C1 segment of cervical spinal cord (tissue), 14 donors: Measurements from ENCODE around the gene CSNK2A1.
"Not testable (repeated sequence)": the region's sequence is repeated elsewhere in the genome, so short reads cannot be mapped to it uniquely, and the experiment has no call there.

ENCODE experiments used
- DNase-seq, 14 donors: peaks; one replicate each; lab custom pipeline; 2025; lab: John Stamatoyannopoulos, UW

Gene CSNK2A1

GRCh38 chr20:535958-536357 lies 7.6 kb downstream of the CSNK2A1 start:
- DNase-seq: no peak

DNA sequence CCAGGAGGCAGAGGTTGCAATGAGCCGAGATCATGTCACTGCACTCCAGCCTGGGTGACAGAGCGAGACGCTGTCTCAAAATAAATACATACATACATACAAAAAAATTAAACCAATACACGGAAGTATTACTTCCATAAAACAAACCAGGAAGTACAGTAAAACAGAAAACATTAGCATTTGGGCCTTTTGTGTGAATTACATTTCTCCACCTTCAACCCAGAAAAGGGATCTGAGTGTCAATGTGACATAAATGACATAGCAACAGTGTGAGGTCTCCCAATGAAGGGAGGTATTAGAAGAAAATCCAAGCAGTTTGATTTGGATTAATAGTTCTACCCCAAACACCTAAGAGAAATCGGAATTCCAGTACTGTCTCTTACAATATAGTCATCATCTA lies 10.1 kb downstream of the CSNK2A1 start:
- DNase-seq: no peak

GRCh38 chr20:532530-532929 lies 11.1 kb downstream of the CSNK2A1 start:
- DNase-seq: no peak

DNA sequence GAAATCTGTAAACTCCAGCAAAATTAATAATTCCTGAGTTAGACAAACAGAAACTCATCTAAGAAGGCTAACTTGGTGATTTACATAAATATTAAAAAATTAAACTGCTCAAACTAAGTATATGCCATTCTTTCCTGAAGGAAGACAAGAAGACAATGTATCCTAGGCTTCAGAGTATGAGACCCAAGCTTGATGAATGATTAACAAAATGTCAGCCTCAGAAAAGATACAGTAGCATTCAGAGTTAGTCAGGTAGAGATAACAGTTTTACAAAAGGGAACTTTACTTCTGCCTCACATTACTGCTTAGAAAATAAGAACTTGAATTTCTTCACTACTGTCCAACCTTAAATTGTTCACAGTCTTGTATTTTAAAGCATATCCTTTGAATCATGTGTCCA lies 12.0 kb downstream of the CSNK2A1 start:
- no peak for DNase-seq

GRCh38 chr20:530321-530720 lies 13.3 kb downstream of the CSNK2A1 start:
- DNase-seq: no peak

- peak in 1 of 14 donors; percentile 6 for DNase-seq
These were observed 14.5 kb downstream of the CSNK2A1 start for GRCh38 chr20:528923-529604.

DNA sequence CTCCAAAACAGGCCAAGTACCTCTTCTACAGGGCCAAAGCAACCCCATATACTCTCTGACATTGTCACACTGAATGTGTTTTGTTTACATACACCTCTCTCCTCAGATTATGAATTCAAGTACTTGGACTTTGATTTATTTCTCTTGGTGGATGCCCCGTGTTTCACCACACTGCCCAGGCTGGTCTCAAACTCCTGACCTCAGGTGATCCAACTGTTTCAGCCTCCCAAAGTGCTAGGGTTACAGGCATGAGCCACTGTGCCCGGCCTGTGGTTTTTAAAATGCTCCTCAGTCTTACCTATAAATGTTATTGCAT lies 16.1 kb downstream of the CSNK2A1 start:
- no peak for DNase-seq

GRCh38 chr20:521860-522259 lies 21.7 kb downstream of the CSNK2A1 start:
- DNase-seq: no peak

DNA sequence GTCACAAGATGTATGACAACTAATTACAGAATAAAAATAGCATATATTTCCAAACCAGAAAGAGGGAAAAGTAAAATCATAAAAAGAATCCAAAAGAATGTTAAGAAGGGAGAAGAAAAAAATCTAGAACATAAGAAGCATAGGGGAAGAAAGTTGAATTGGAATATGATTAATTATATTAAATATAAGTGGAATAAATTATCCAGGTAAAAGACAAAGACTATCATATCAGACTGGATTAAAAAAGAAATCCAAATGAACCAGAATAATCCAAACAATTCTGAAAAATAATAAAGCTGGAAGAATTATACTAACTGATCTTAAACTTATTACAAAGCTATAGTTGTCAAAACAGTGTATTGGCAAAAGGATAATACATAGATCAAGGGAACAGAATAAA lies 23.6 kb downstream of the CSNK2A1 start:
- DNase-seq: no peak

- DNase-seq: no peak
These were observed 26.4 kb downstream of the CSNK2A1 start for GRCh38 chr20:517221-517620.

- DNase-seq: no peak
These were observed 26.8 kb downstream of the CSNK2A1 start for GRCh38 chr20:516799-517198.

DNA sequence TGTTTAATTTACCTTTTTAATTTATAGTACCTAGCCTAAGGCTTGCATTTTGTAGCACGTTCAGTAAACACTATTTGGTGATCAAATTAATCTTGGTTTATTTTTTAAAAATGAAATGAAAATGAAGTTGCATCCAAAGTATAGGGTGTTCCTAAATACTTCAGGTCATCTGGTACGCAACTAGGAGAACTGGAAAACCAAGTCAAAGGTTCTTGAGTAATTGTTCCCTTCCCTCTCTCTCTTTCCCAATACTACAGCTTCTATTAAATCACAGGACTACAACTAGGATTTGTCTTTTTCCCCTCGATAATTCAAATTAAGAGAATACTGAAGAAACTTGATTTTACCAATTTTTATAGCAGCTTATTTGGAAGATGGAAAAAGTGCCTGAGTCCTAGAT lies 27.9 kb downstream of the CSNK2A1 start:
- no peak for DNase-seq

GRCh38 chr20:513429-513828 lies 30.2 kb downstream of the CSNK2A1 start:
- DNase-seq: no peak

GRCh38 chr20:510328-511057 lies 33.1 kb downstream of the CSNK2A1 start:
- DNase-seq: not testable (repeated sequence)

DNA sequence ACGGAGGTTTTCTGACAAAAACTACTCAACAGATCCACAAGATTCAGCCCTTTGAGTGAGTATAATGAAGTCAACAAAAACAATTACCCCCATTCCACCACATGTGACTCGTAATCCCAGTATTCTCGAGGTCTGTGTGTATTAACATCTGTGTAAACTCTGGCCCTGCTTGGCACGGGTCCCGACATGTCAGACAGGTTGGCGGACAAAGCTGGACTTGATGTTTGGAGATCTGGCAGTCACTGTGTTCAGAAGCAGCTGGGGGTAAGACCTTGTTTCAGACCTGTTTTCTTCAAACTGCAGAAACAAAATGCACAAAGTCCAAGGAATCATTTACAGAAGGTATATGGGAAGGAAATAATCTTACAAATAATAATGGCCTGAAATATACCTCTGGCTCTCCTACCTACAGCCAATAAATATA lies 35.2 kb downstream of the CSNK2A1 start:
- not testable (repeated sequence) for DNase-seq

DNA sequence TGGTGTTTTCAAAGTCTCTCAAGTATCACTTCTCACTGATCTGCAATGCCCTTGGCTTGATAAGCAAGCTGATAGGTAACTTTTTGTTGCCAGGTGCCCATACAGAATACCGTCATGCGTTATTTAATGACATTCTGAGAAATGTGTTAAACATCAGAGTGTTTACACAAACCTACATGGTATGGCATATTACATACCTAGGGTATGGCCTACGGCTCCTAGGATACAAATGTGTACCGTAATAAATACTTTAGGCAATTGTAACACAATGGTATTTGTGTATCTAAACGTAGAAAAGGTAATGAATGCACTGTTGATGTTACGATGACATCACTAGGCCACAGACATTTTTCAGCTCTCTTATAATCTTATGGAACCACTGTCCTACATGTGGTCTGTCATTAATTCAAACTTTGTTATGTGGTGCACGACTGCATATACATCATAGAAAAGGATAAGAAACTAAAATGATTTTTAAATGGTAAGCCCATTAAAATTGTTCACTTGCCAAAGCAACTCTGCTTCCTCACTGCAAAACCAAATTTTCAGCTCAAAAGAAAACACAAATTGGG lies 35.7 kb downstream of the CSNK2A1 start:
- DNase-seq: no peak

DNA sequence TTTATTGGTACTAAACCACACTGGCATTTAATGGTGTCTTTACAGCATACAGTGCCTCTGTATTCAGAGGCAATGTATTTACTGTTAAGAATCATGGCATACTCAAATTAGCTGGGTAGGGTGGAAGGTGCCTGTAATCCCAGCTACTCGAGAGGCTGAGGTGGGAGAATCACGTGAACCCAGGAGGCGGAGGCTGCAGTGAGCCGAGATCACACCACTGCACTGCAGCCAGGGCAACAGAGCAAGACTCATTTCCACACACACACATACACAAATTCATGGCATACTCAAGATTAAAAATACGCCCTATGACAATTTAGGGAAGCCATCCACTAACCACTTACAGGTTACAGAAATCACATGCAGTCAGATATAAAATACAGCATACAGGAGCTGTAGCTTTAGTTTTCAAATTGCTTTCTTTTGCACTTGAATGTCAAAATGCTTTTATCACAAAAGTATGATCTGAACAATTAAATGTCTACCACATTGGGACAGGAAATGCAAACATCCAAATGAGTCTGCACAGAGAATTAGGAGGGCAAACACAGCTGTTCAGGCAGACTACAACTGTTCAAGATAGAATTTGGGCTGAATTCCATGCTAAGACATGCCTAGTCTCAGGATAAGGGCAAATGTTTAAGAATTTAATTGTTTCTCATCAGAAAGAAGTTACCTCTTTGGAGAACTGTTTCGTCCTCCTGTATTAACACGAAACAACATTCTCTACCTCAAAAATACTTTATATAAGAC lies 36.4 kb downstream of the CSNK2A1 start:
- DNase-seq: no peak

GRCh38 chr20:504632-505075 lies 38.9 kb downstream of the CSNK2A1 start:
- no peak for DNase-seq

DNA sequence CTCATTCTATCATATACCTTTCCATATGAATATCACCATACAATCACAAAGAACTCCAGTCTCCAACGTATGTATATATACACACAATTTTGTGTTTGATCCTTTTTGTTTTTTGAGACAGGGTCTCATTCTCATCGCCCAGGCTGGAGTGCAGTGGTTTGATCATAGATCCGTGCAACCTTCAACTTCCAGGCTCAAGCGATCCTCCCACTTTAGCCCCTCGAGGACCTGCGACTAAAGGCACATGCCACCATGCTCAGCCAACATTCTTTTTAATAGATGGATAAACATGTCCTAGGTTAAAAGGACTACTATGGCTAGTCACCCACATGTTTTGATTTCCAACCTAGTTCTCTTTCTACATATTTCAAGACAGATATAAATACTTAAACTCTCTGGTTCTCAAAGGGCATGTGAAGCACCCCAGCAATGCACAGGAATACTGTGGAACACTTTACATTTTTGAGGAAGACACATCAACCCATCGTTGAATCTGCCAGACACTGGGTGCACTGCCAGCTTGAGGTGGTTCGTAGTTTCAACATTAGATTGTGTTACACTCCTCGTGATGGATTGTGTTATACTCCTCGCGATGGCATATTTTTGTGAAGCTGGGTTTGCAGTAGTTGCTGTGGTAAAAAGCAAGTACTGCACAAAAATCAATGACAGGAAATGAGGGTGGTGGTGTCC lies 40.4 kb downstream of the CSNK2A1 start:
- no peak for DNase-seq

- DNase-seq: no peak
These were observed 45.6 kb downstream of the CSNK2A1 start for GRCh38 chr20:497979-498378.

DNA sequence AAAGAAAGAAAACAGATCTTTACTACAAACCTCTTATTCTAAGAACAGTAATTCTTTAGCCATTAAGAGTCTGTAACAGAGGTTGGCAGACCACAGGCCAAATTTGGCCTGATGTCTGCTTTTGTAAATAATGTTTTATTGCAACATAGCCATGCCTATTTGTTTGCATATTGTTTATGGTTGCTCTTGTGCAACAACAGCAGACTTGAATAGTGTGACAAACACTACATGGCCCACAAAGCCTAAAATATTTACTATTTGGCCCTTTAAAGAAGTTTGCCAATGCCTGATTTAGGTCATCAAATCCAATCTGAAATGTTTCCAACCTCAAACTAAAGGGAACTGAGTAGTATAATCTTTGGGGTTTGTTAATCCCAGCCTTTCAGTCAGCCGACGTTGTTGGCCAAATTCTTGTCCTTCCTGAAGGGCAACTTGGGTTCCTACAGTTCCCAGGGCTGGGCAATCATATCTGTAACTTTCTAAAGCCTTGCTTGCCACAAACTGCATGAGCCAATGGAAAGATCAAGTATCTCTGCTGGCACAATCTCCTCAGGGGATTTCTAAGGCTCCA lies 47.4 kb downstream of the CSNK2A1 start:
- DNase-seq: no peak
